ENCODE measurements around the gene ZNF197.
"Not testable (repeated sequence)": the region's sequence is repeated elsewhere in the genome, so short reads cannot be mapped to it uniquely, and the experiment has no call there.

Gene ZNF197

GRCh38 chr3:44666346-44666745 is 41.5 kb downstream of the ZNF197 start:
- no peak for DNase-seq

- no peak for DNase-seq
Measured at GRCh38 chr3:44669760-44670159, 44.9 kb downstream of the ZNF197 start.

- not testable (repeated sequence) for DNase-seq
Measured at GRCh38 chr3:44673466-44673865, 48.6 kb downstream of the ZNF197 start.

- DNase-seq, result no peak
Measured at GRCh38 chr3:44674211-44674610, 49.4 kb downstream of the ZNF197 start.

GRCh38 chr3:44678480-44679116 is 53.8 kb downstream of the ZNF197 start:
- DNase-seq, result no peak

- no peak for DNase-seq
Measured at GRCh38 chr3:44680921-44681455, 56.2 kb downstream of the ZNF197 start.

GRCh38 chr3:44682182-44682896 is 57.5 kb downstream of the ZNF197 start:
- no peak for DNase-seq

GRCh38 chr3:44685128-44685800 is 60.4 kb downstream of the ZNF197 start:
- DNase-seq, result peak; percentile 84

- no peak for DNase-seq
Measured at GRCh38 chr3:44687898-44688297, 63.1 kb downstream of the ZNF197 start.

Measured in NCI-H345 (cell line).